Astrocyte (in vitro differentiated cells and primary cell): ENCODE results near the gene HEG1. TPM values are rescaled to one million over a fixed set of nuclear protein-coding genes. Genes with fewer than 3 reads are reported as not detected.

Experiments used
- DNase-seq: peaks from one replicate; pipeline ENCODE4 v3.0.0-alpha.2; 2010; ENCODE audit warnings: low read depth
- FAIRE-seq: peaks from 2 replicates; lab custom pipeline; 2011; peaks lifted over from hg19 to GRCh38; lab: Jason Lieb, UNC
- H2AFZ ChIP-seq: 2 replicates; pipeline ENCODE4 v1.6.0; 2012; ENCODE audit warnings: low read depth, low read length, inconsistent platforms
- H3K27ac ChIP-seq: 2 replicates; pipeline ENCODE4 v1.5.1; 2011; ENCODE audit warnings: low read depth, low read length, inconsistent platforms
- H3K27me3 ChIP-seq: 2 replicates; pipeline ENCODE4 v1.6.0; 2011; ENCODE audit warnings: low read length, inconsistent platforms; ENCODE audit not compliant: insufficient read depth
- H3K36me3 ChIP-seq: 2 replicates; pipeline ENCODE4 v1.5.1; 2011; ENCODE audit warnings: low read length, inconsistent platforms; ENCODE audit not compliant: insufficient read depth
- H3K4me1 ChIP-seq: 2 replicates; pipeline ENCODE4 v1.5.1; 2011; ENCODE audit warnings: low read length, inconsistent platforms; ENCODE audit not compliant: insufficient read depth
- H3K4me2 ChIP-seq: 2 replicates; pipeline ENCODE4 v1.6.0; 2012; ENCODE audit warnings: low read length, inconsistent platforms
- H3K4me3 ChIP-seq: 2 replicates; pipeline ENCODE4 v1.5.1; 2011; ENCODE audit warnings: low read depth, mild to moderate bottlenecking, low read length, inconsistent platforms; ENCODE audit not compliant: insufficient read depth
- H3K79me2 ChIP-seq: 2 replicates; pipeline ENCODE4 v1.6.0; 2012; ENCODE audit warnings: mild to moderate bottlenecking, low read length, inconsistent platforms; ENCODE audit not compliant: insufficient read depth
- H3K9ac ChIP-seq: 2 replicates; pipeline ENCODE4 v1.6.0; 2012; ENCODE audit warnings: mild to moderate bottlenecking, low read length, inconsistent platforms
- H3K9me3 ChIP-seq: 2 replicates; pipeline ENCODE4 v1.5.1; 2012; ENCODE audit warnings: low read depth, mild to moderate bottlenecking, low read length, inconsistent platforms; ENCODE audit not compliant: insufficient read depth
- H4K20me1 ChIP-seq: 2 replicates; pipeline ENCODE4 v1.6.0; 2012; ENCODE audit warnings: low read length, inconsistent platforms; ENCODE audit not compliant: insufficient read depth
- H3K27ac Mint-ChIP-seq: one replicate; pipeline ENCODE4 v1.8.0; 2021; ENCODE audit warnings: mild to moderate bottlenecking, mixed read lengths; ENCODE audit not compliant: unreplicated experiment
- H3K27me3 Mint-ChIP-seq: one replicate; pipeline ENCODE4 v1.8.0; 2021; ENCODE audit warnings: low read depth, mixed read lengths; ENCODE audit not compliant: unreplicated experiment
- H3K36me3 Mint-ChIP-seq: one replicate; pipeline ENCODE4 v1.8.0; 2021; ENCODE audit warnings: low read depth, mixed read lengths; ENCODE audit not compliant: unreplicated experiment
- H3K4me1 Mint-ChIP-seq: one replicate; pipeline ENCODE4 v1.8.0; 2021; ENCODE audit warnings: low read depth, mixed read lengths; ENCODE audit not compliant: unreplicated experiment
- H3K4me3 Mint-ChIP-seq: one replicate; pipeline ENCODE4 v1.8.0; 2021; ENCODE audit warnings: mild to moderate bottlenecking, moderate library complexity, mixed read lengths; ENCODE audit not compliant: unreplicated experiment
- H3K9me3 Mint-ChIP-seq: one replicate; pipeline ENCODE4 v1.8.0; 2021; ENCODE audit warnings: mild to moderate bottlenecking, mixed read lengths; ENCODE audit not compliant: unreplicated experiment
- EZH2 ChIP-seq: IDR thresholded peaks from 2 replicates; pipeline ENCODE4 v1.6.1; 2012; ENCODE audit warnings: mild to moderate bottlenecking, low read length, inconsistent platforms; ENCODE audit not compliant: insufficient read depth
- total RNA-seq: library from RNA; stranded (reverse); gene quantifications from 2 replicates; pipeline ENCODE4 v1.2.1, GENCODE V29; 2021
- TF ChIP-seq, protein P1 (sequence below): IDR thresholded peaks from 2 replicates; pipeline ENCODE4 v1.5.1; 2011; ENCODE audit warnings: low read depth, mild to moderate bottlenecking, inconsistent platforms, low read length, moderate library complexity; ENCODE audit not compliant: insufficient read depth

HEG1 gene
- total RNA-seq, 1 donor from 2014 or later: 65.7 TPM

DNA sequence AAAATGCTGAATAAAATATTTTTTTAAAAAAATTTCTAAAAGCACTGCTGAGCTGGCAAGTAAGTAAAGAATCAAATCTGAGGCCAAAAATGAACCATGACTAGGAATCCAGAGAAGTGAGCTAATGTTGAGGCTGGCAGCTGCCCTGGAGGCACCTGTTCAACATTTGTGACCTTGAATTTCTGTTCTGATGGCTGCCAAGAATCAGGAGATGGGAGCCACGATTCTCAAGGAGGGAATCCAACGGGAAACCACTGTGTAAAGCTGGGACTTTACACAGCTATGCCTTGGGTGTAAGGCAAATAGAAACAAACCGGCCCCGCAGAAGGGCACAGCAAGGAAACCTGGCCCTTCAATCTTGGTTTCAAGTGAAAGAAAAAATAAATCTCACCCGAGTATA lies 22.7 kb downstream of the HEG1 start:
- peaks cover 12% of the 10 kb centered on the region for H3K36me3 ChIP-seq
- Mint-ChIP-seq H3K9me3 (peaks cover 7% of the 10 kb centered on the region), H3K27me3 (no peaks in the 10 kb centered on the region), H3K36me3 (peaks cover 27% of the 10 kb centered on the region), H3K27ac (no peak overlapping the region), H3K4me1 (peaks cover 19% of the 10 kb centered on the region), H3K4me3 (no peak overlapping the region)
- H3K4me1 ChIP-seq: peaks cover 8% of the 10 kb centered on the region
- no peak overlapping the region for H3K9ac ChIP-seq
- H3K27me3 ChIP-seq: no peaks in the 10 kb centered on the region
- no peaks in the 10 kb centered on the region for H3K9me3 ChIP-seq
- H2AFZ ChIP-seq: no peak overlapping the region
- peaks cover 81% of the 10 kb centered on the region for H4K20me1 ChIP-seq
- TF ChIP-seq, protein P1, sequence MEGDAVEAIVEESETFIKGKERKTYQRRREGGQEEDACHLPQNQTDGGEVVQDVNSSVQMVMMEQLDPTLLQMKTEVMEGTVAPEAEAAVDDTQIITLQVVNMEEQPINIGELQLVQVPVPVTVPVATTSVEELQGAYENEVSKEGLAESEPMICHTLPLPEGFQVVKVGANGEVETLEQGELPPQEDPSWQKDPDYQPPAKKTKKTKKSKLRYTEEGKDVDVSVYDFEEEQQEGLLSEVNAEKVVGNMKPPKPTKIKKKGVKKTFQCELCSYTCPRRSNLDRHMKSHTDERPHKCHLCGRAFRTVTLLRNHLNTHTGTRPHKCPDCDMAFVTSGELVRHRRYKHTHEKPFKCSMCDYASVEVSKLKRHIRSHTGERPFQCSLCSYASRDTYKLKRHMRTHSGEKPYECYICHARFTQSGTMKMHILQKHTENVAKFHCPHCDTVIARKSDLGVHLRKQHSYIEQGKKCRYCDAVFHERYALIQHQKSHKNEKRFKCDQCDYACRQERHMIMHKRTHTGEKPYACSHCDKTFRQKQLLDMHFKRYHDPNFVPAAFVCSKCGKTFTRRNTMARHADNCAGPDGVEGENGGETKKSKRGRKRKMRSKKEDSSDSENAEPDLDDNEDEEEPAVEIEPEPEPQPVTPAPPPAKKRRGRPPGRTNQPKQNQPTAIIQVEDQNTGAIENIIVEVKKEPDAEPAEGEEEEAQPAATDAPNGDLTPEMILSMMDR: no peak
- no peak for TF ChIP-seq EZH2
- no peak for FAIRE-seq
- H3K4me3 ChIP-seq: no peak overlapping the region
- no peak overlapping the region for H3K27ac ChIP-seq
- H3K79me2 ChIP-seq: peaks cover 87% of the 10 kb centered on the region
- no peak for DNase-seq
- no peak overlapping the region for H3K4me2 ChIP-seq

DNA sequence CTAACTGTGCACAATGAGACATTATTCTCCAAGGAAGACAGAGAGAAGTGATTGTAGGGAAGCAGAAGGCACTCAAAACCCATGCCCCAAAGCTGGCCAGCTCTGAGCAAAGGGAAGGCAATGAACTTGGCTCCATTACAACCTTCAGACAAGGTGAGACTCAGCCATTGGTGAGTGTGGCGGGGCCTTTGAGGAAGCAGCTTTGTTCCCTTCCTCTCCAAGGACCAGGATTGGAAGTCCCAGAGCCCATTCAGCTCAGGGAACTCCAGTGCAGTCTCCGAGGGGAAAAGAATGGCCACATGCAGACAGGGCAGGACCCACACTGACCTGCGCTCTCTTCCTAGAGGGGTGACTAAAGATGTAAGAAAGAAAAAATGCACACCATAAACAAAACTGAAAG lies 23.1 kb downstream of the HEG1 start:
- Histone ChIP-seq H4K20me1 (peaks cover 81% of the 10 kb centered on the region), H3K4me1 (peaks cover 8% of the 10 kb centered on the region), H3K4me2 (peak overlapping the region; percentile 0), H3K27me3 (no peaks in the 10 kb centered on the region), H3K79me2 (peaks cover 82% of the 10 kb centered on the region), H3K9me3 (no peaks in the 10 kb centered on the region), H3K9ac (no peak overlapping the region), H3K36me3 (peaks cover 14% of the 10 kb centered on the region), H3K27ac (no peak overlapping the region), H3K4me3 (no peak overlapping the region), H2AFZ (no peak overlapping the region)
- no peak for DNase-seq
- no peak for TF ChIP-seq EZH2
- TF ChIP-seq, protein P1: no peak
- Mint-ChIP-seq H3K4me1 (peaks cover 19% of the 10 kb centered on the region), H3K27ac (no peak overlapping the region), H3K27me3 (no peaks in the 10 kb centered on the region), H3K4me3 (no peak overlapping the region), H3K36me3 (peaks cover 27% of the 10 kb centered on the region), H3K9me3 (peaks cover 7% of the 10 kb centered on the region)
- no peak for FAIRE-seq

DNA sequence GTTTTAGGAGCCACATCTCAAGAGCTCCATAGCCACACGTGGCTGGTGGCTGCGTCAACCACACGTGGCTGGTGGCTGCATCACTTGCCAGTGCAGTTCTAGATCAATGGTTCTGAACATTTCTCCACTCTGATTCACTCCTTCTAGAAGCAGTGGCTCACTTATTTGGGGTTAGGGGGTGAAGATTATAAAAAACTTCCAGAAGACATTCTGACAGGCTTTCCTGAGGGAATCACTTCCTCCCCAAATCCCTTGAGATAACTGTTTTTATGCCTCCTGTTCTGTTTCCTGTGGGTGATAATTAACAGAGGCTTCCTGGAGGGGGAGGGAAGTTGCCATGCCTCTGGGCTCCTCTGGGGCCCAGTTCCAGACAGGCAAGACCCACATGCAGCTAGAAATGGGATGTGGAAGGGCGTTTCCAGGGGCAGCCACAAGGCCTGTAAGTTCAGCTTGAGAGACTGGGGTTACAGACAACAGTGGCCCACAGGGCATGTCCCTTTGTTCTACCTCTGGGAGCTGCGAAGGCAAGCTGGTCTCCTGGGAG lies 23.6 kb downstream of the HEG1 start:
- H3K9ac ChIP-seq: no peak overlapping the region
- Mint-ChIP-seq H3K4me1 (peaks cover 18% of the 10 kb centered on the region), H3K36me3 (peaks cover 30% of the 10 kb centered on the region), H3K9me3 (peaks cover 7% of the 10 kb centered on the region), H3K27me3 (no peaks in the 10 kb centered on the region), H3K27ac (no peak overlapping the region), H3K4me3 (no peak overlapping the region)
- H3K4me3 ChIP-seq: no peak overlapping the region
- peaks cover 16% of the 10 kb centered on the region for H3K36me3 ChIP-seq
- H3K4me1 ChIP-seq: peaks cover 8% of the 10 kb centered on the region
- H3K27me3 ChIP-seq: no peaks in the 10 kb centered on the region
- FAIRE-seq: no peak
- no peak overlapping the region for H3K27ac ChIP-seq
- H2AFZ ChIP-seq: no peak overlapping the region
- no peak for DNase-seq
- peaks cover 77% of the 10 kb centered on the region for H3K79me2 ChIP-seq
- no peaks in the 10 kb centered on the region for H3K9me3 ChIP-seq
- TF ChIP-seq, protein P1: no peak
- TF ChIP-seq EZH2: no peak
- H4K20me1 ChIP-seq: peaks cover 81% of the 10 kb centered on the region
- H3K4me2 ChIP-seq: peak overlapping the region; percentile 0
